Neural crest cell (in vitro differentiated cells): ENCODE measurements around the gene NEURL2. TPM values are rescaled to one million over a fixed set of nuclear protein-coding genes. Genes with fewer than 3 reads are reported as not detected.

Experiments
- DNase-seq: peaks from one replicate; pipeline ENCODE4 v3.0.0; 2021; ENCODE audit warnings: low read depth, mixed read lengths, low spot score
- H3K27ac Mint-ChIP-seq: one replicate; pipeline ENCODE4 v1.8.0; 2021; ENCODE audit warnings: mild to moderate bottlenecking, mixed read lengths; ENCODE audit not compliant: unreplicated experiment
- H3K27me3 Mint-ChIP-seq: 2 replicates; pipeline ENCODE4 v1.8.0; 2021; ENCODE audit warnings: low read depth, mild to moderate bottlenecking, mixed read lengths
- H3K36me3 Mint-ChIP-seq: 2 replicates; pipeline ENCODE4 v1.8.0; 2021; ENCODE audit warnings: low read depth, mild to moderate bottlenecking, mixed read lengths
- H3K4me1 Mint-ChIP-seq: 2 replicates; pipeline ENCODE4 v1.8.0; 2021; ENCODE audit warnings: mixed read lengths
- H3K4me3 Mint-ChIP-seq: one replicate; pipeline ENCODE4 v1.8.0; 2021; ENCODE audit warnings: mild to moderate bottlenecking, mixed read lengths
- H3K9me3 Mint-ChIP-seq: 2 replicates; pipeline ENCODE4 v1.8.0; 2021; ENCODE audit warnings: mixed read lengths
- CTCF ChIP-seq: fragments of 200-600 bp; sonication (generic); conservative IDR thresholded peaks from 2 replicates; pipeline ENCODE4 v1.5.0; 2021; ENCODE audit warnings: antibody characterized with exemption, mild to moderate bottlenecking
- total RNA-seq: library from RNA; stranded (reverse); gene quantifications from 2 replicates; pipeline ENCODE4 v1.2.1, GENCODE V29; 2021

Gene NEURL2
- total RNA-seq, 1 donor from 2014 or later, result 3.5 TPM

- H3K27me3 Mint-ChIP-seq, result peaks cover 15% of the 10 kb centered on the region
- no peak overlapping the region for H3K27ac Mint-ChIP-seq
- no peaks in the 10 kb centered on the region for H3K36me3 Mint-ChIP-seq
- no peak overlapping the region for H3K4me3 Mint-ChIP-seq
- no peaks in the 10 kb centered on the region for H3K9me3 Mint-ChIP-seq
- no peak for TF ChIP-seq CTCF
- DNase-seq, result no peak
- H3K4me1 Mint-ChIP-seq, result no peaks in the 10 kb centered on the region
Observed at GRCh38 chr20:45920462-45921336, 29.7 kb upstream of the NEURL2 start.

GRCh38 chr20:45919542-45920399 lies 28.8 kb upstream of the NEURL2 start:
- Mint-ChIP-seq H3K9me3 (no peaks in the 10 kb centered on the region), H3K27ac (no peak overlapping the region), H3K4me1 (no peaks in the 10 kb centered on the region), H3K36me3 (no peaks in the 10 kb centered on the region), H3K4me3 (no peak overlapping the region), H3K27me3 (peaks cover 15% of the 10 kb centered on the region)
- DNase-seq, result no peak
- no peak for TF ChIP-seq CTCF

- Mint-ChIP-seq H3K4me3 (no peak overlapping the region), H3K4me1 (no peaks in the 10 kb centered on the region), H3K27me3 (peaks cover 17% of the 10 kb centered on the region), H3K27ac (no peak overlapping the region), H3K36me3 (no peaks in the 10 kb centered on the region), H3K9me3 (no peaks in the 10 kb centered on the region)
- no peak for DNase-seq
- TF ChIP-seq CTCF, result no peak
Observed at GRCh38 chr20:45918779-45919537, 27.9 kb upstream of the NEURL2 start.

GRCh38 chr20:45918182-45918737 lies 27.3 kb upstream of the NEURL2 start:
- Mint-ChIP-seq H3K4me1 (no peaks in the 10 kb centered on the region), H3K27me3 (peaks cover 17% of the 10 kb centered on the region), H3K36me3 (no peaks in the 10 kb centered on the region), H3K4me3 (no peak overlapping the region), H3K9me3 (no peaks in the 10 kb centered on the region), H3K27ac (no peak overlapping the region)
- TF ChIP-seq CTCF, result no peak
- no peak for DNase-seq

- H3K27ac Mint-ChIP-seq, result no peak overlapping the region
- peaks cover 14% of the 10 kb centered on the region for H3K27me3 Mint-ChIP-seq
- no peak for DNase-seq
- no peak for TF ChIP-seq CTCF
- peak overlapping the region; percentile 45 for H3K4me3 Mint-ChIP-seq
- no peaks in the 10 kb centered on the region for H3K4me1 Mint-ChIP-seq
- H3K36me3 Mint-ChIP-seq, result no peaks in the 10 kb centered on the region
- no peaks in the 10 kb centered on the region for H3K9me3 Mint-ChIP-seq
Observed at GRCh38 chr20:45917790-45918141, 26.8 kb upstream of the NEURL2 start.
